ENCODE measurements around the gene MGMT. TPM values are rescaled to one million over a fixed set of nuclear protein-coding genes. Genes with fewer than 3 reads are reported as not detected.

Gene MGMT
- total and polyA plus RNA-seq, 2 of the 4 experiments (the other 2 are of a cell fraction): 11.5 to 17.8 TPM

DNA sequence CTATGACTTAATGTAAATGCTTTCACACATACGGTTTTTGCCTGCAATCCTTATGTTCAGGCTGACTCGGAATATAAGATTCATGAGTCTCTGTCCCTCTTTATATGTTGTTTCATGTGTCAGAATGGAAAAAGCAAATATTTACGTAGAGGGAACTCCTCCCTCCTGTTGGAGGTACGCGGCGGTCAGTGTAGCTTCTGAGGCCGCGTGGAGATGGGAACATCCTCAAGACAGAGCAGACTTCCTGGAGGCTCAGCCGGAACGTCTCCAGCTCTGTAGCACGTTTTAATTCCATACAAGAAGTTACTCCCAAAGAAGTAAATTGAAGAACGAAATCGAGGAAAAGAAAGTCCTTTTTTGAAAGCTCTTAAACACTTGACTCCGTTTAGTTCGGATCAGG, 248.8 kb downstream of the MGMT start:
- Histone ChIP-seq H3K4me1 (ENCODE audit: control insufficient read depth, insufficient read depth, low read length) (no peaks in the 10 kb centered on the region), H3K14ac (replicated peaks; ENCODE audit: low read depth, low read length) (no peak overlapping the region), H2AK5ac (ENCODE audit: low read depth, low read length) (no peak overlapping the region), H4K20me1 (ENCODE audit: insufficient read depth, low read length) (no peaks in the 10 kb centered on the region), H3K27ac (ENCODE audit: insufficient read depth, low read length) (no peak overlapping the region), H3K9me1 (ENCODE audit: insufficient read depth, low read length) (no peaks in the 10 kb centered on the region), H3K4ac (ENCODE audit: low read depth, low read length) (no peak overlapping the region), H3K27me3 (ENCODE audit: control insufficient read depth, insufficient read depth, low read length) (no peaks in the 10 kb centered on the region), H2BK15ac (ENCODE audit: low read depth, low read length) (no peak overlapping the region), H2AFZ (replicated peaks; ENCODE audit: low read length, poor library complexity) (no peak overlapping the region), H3K79me1 (ENCODE audit: low read depth in 1 of 2, low read length in 2 of 2) (no peaks in the 10 kb centered on the region), H2BK5ac (ENCODE audit: low read depth, low read length, poor library complexity, severe bottlenecking) (no peak overlapping the region), H4K91ac (ENCODE audit: insufficient read depth, low read depth, low read length) (no peak overlapping the region), H2BK120ac (ENCODE audit: low read depth, low read length) (no peak overlapping the region), H3K9me3 (ENCODE audit: control insufficient read depth, insufficient read depth, low read length) (peaks cover 2% of the 10 kb centered on the region; the same call in 1 of the 2 replicates), H2AK9ac (replicated peaks; ENCODE audit: low read depth, low read length, poor library complexity) (no peak overlapping the region), H3K56ac (ENCODE audit: extremely low read depth, insufficient read depth, low read length) (no peak overlapping the region), H3K4me2 (ENCODE audit: low read depth, low read length) (no peak overlapping the region), H3K36me3 (ENCODE audit: control insufficient read depth, insufficient read depth, low read length) (no peaks in the 10 kb centered on the region), H3K9ac (ENCODE audit: low read depth, low read length) (no peak overlapping the region), H2BK20ac (ENCODE audit: low read depth, low read length) (no peak overlapping the region), H3K23ac (ENCODE audit: low read depth, low read length) (no peak overlapping the region), H4K5ac (ENCODE audit: low read depth, low read length) (no peak overlapping the region), H3K18ac (ENCODE audit: low read depth, low read length) (no peak overlapping the region), H3K4me3 (ENCODE audit: insufficient read depth, low read depth, low read length) (no peak overlapping the region), H4K8ac (ENCODE audit: low read depth in 2 of 2, low read length in 2 of 2) (no peak overlapping the region)
- TF ChIP-seq MAFK (IDR thresholded peaks at IDR 0.05; ENCODE audit: low read depth, low read length) (no peak), MAZ (IDR thresholded peaks at IDR 0.05; ENCODE audit: borderline replicate concordance, low read depth, low read length) (no peak), RAD21 (IDR thresholded peaks at IDR 0.05; ENCODE audit: low read length) (no peak), BHLHE40 (IDR thresholded peaks at IDR 0.05; ENCODE audit: low read depth, low read length) (no peak), SMC3 (IDR thresholded peaks at IDR 0.05; ENCODE audit: low read depth, low read length) (no peak), POLR2A (IDR thresholded peaks at IDR 0.05; ENCODE audit: low read depth, low read length) (no peak), RCOR1 (IDR thresholded peaks at IDR 0.05; ENCODE audit: insufficient replicate concordance, low read length) (no peak), RFX5 (IDR thresholded peaks at IDR 0.05; ENCODE audit: low read depth, low read length) (no peak), NFE2L2 (IDR thresholded peaks at IDR 0.05; ENCODE audit: low read depth, low read length) (no peak)
- TF ChIP-seq, protein P1, sequence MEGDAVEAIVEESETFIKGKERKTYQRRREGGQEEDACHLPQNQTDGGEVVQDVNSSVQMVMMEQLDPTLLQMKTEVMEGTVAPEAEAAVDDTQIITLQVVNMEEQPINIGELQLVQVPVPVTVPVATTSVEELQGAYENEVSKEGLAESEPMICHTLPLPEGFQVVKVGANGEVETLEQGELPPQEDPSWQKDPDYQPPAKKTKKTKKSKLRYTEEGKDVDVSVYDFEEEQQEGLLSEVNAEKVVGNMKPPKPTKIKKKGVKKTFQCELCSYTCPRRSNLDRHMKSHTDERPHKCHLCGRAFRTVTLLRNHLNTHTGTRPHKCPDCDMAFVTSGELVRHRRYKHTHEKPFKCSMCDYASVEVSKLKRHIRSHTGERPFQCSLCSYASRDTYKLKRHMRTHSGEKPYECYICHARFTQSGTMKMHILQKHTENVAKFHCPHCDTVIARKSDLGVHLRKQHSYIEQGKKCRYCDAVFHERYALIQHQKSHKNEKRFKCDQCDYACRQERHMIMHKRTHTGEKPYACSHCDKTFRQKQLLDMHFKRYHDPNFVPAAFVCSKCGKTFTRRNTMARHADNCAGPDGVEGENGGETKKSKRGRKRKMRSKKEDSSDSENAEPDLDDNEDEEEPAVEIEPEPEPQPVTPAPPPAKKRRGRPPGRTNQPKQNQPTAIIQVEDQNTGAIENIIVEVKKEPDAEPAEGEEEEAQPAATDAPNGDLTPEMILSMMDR (conservative IDR thresholded peaks at IDR 0.05; ENCODE audit: low read depth, low read length): no peak
- TF ChIP-seq, protein P2, sequence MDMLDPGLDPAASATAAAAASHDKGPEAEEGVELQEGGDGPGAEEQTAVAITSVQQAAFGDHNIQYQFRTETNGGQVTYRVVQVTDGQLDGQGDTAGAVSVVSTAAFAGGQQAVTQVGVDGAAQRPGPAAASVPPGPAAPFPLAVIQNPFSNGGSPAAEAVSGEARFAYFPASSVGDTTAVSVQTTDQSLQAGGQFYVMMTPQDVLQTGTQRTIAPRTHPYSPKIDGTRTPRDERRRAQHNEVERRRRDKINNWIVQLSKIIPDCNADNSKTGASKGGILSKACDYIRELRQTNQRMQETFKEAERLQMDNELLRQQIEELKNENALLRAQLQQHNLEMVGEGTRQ (IDR thresholded peaks at IDR 0.05; ENCODE audit: low read depth, low read length): no peak
- TF ChIP-seq, protein P3, sequence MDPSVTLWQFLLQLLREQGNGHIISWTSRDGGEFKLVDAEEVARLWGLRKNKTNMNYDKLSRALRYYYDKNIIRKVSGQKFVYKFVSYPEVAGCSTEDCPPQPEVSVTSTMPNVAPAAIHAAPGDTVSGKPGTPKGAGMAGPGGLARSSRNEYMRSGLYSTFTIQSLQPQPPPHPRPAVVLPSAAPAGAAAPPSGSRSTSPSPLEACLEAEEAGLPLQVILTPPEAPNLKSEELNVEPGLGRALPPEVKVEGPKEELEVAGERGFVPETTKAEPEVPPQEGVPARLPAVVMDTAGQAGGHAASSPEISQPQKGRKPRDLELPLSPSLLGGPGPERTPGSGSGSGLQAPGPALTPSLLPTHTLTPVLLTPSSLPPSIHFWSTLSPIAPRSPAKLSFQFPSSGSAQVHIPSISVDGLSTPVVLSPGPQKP (IDR thresholded peaks at IDR 0.05; ENCODE audit: borderline replicate concordance, low read depth, low read length): no peak
- POLR2A ChIA-PET (ENCODE audit: unreplicated experiment): no interaction called here
- intact Hi-C loops (cut with micrococcal nuclease) (no loop called here), in situ Hi-C loops (cut with MboI; ENCODE audit: low sequenced_read_pairs) (no loop called here), dilution Hi-C loops (cut with HindIII; ENCODE audit: low sequenced_read_pairs, unreplicated experiment) (no loop called here)
- BruUV-seq (replicated peaks): no TSS peak
- no peak for ATAC-seq (ENCODE audit: low read depth)
- DNase-seq: no peak
- CTCF ChIA-PET: no interaction called here
- WGBS, 2 experiments (ENCODE audit: extremely low coverage in 2 of 2, insufficient read length in 1 of 2): 84% methylated on average over 7 of the region's 15 CpGs; no CpG with 5 or more reads in 1 of the 2 experiments

Data from IMR-90 (cell line).